GM12878 (cell line): Measurements from ENCODE around the gene ACBD7.

ENCODE experiments used
- EZH2 ChIP-seq: IDR thresholded peaks from 2 replicates; pipeline ENCODE4 v1.6.1; 2012; ENCODE audit warnings: low read depth, mild to moderate bottlenecking, control low read depth, inconsistent platforms, low read length, borderline replicate concordance; ENCODE audit not compliant: control insufficient read depth
- HCFC1 ChIP-seq: fragments of 150-350 bp; IDR thresholded peaks from 2 replicates; pipeline ENCODE4 v1.6.1; 2014; ENCODE audit warnings: low read length
- HDGF ChIP-seq: fragments of 450-650 bp; IDR thresholded peaks from 2 replicates; pipeline ENCODE4 v1.6.1; 2016; ENCODE audit warnings: antibody characterized with exemption
- MYC ChIP-seq: IDR thresholded peaks from 2 replicates; pipeline ENCODE4 v1.6.1; 2011; ENCODE audit warnings: mild to moderate bottlenecking, low read length, moderate library complexity, inconsistent platforms; ENCODE audit not compliant: insufficient read depth, insufficient replicate concordance, insufficient read length, severe bottlenecking
- NRF1 ChIP-seq: conservative IDR thresholded peaks from 2 replicates; pipeline ENCODE4 v1.6.1; 2011; ENCODE audit warnings: mild to moderate bottlenecking, low read depth, low read length, improper control_type of control experiment
- POLR2AphosphoS5 ChIP-seq: IDR thresholded peaks from 2 replicates; pipeline ENCODE4 v1.6.1; 2011; ENCODE audit warnings: mild to moderate bottlenecking, low read length, inconsistent platforms
- TF ChIP-seq, protein P1 (sequence below), 3 experiments: IDR thresholded peaks in 2 of 3; conservative IDR thresholded peaks in 1 of 3; 2 replicates each; pipeline ENCODE4 v1.5.1; 2011; ENCODE audit warnings: low read depth in 3 of 3, low read length in 3 of 3, mild to moderate bottlenecking in 3 of 3, control low read depth in 2 of 3, moderate library complexity in 2 of 3, inconsistent platforms in 1 of 3, mixed read lengths in 1 of 3; ENCODE audit not compliant: control insufficient read depth in 2 of 3, insufficient read depth in 1 of 3; ENCODE audit errors: extremely low read depth in 1 of 3
- TF ChIP-seq, protein P2 (sequence below): fragments of 450-650 bp; IDR thresholded peaks from 2 replicates; pipeline ENCODE4 v1.6.1; 2014; ENCODE audit warnings: mild to moderate bottlenecking

DNA sequence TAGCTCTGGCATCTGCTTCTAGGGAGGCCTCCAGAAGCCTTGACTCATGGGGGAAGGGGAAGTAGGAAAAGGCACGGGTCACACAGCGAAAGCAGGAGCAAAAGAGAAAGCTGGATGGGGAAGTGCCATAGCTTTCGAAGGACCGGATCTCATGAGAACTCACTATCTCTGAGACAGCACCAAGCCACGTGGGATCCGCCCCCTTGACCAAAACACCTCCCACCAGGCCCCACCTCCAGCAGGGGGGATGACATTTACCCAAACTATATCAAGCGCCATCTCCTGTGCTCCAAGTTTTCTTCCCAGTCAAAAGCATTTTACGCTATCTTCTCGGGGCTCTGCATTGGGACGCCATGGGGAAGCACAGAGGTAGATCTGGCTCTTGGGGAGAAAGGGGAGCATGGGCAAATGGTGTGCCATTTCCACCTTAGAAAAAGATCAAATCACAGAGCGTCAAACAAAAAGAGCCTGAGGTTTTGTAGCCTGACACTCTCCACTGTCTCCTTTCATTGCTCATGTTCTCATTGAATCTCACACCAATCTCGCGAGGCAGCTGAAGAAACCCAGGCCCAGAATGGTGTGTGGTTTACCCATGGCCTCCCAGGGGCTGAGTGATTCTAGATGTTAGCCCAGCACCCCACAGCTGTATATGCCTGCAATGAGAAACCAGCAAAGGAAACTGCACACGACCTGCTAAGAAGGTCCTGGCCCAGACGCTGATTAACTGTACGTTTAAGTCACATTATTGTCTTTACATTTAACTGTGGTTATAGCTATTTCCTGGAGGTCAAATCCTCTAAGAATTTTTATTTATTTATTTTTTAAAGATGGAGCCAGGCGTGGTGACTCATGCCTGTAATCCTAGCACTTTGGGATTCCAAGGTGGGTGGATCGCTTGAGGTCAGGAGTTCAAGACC, 52.9 kb downstream of the ACBD7 start:
- TF ChIP-seq, protein P1, sequence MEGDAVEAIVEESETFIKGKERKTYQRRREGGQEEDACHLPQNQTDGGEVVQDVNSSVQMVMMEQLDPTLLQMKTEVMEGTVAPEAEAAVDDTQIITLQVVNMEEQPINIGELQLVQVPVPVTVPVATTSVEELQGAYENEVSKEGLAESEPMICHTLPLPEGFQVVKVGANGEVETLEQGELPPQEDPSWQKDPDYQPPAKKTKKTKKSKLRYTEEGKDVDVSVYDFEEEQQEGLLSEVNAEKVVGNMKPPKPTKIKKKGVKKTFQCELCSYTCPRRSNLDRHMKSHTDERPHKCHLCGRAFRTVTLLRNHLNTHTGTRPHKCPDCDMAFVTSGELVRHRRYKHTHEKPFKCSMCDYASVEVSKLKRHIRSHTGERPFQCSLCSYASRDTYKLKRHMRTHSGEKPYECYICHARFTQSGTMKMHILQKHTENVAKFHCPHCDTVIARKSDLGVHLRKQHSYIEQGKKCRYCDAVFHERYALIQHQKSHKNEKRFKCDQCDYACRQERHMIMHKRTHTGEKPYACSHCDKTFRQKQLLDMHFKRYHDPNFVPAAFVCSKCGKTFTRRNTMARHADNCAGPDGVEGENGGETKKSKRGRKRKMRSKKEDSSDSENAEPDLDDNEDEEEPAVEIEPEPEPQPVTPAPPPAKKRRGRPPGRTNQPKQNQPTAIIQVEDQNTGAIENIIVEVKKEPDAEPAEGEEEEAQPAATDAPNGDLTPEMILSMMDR (IDR thresholded peaks at IDR 0.05 in 2 of 3, conservative IDR thresholded peaks at IDR 0.05 in 1 of 3; ENCODE audit: control insufficient read depth in 2 of 3, extremely low read depth in 1 of 3, insufficient read depth in 1 of 3, low read depth in 3 of 3, low read length in 3 of 3) = no peak
- TF ChIP-seq HCFC1 (no peak), POLR2AphosphoS5 (no peak), EZH2 (no peak), MYC (no peak), HDGF (no peak), NRF1 (no peak)
- TF ChIP-seq, protein P2, sequence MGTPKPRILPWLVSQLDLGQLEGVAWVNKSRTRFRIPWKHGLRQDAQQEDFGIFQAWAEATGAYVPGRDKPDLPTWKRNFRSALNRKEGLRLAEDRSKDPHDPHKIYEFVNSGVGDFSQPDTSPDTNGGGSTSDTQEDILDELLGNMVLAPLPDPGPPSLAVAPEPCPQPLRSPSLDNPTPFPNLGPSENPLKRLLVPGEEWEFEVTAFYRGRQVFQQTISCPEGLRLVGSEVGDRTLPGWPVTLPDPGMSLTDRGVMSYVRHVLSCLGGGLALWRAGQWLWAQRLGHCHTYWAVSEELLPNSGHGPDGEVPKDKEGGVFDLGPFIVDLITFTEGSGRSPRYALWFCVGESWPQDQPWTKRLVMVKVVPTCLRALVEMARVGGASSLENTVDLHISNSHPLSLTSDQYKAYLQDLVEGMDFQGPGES = no peak
